CD14-positive monocyte (primary cell): ENCODE data around the gene TMEM243. TPM values are rescaled to one million over a fixed set of nuclear protein-coding genes. Genes with fewer than 3 reads are reported as not detected.

ENCODE experiments used
- DNase-seq, 3 donors: peaks; one replicate each; pipeline ENCODE4 v3.0.0-alpha.2; 2011 to 2022
- H2AFZ ChIP-seq: 2 replicates; pipeline ENCODE4 v1.6.0; 2012; ENCODE audit warnings: mild to moderate bottlenecking, low read depth, low read length, inconsistent platforms; ENCODE audit not compliant: insufficient read depth, poor library complexity, severe bottlenecking
- H3K27ac ChIP-seq, 2 donors: 1 replicate in 1 of 2; 2 replicates in 1 of 2; pipeline ENCODE4 v1.5.1; 2012 to 2013; ENCODE audit warnings: low read length in 2 of 2, control low read depth in 1 of 2, inconsistent platforms in 1 of 2, low read depth in 1 of 2, mild to moderate bottlenecking in 1 of 2
- H3K27me3 ChIP-seq, 2 donors: one replicate each; pipeline versions ENCODE4 v1.6.0 to v1.6.1; 2011 to 2013; ENCODE audit warnings: low read length in 2 of 2; ENCODE audit not compliant: control insufficient read depth in 2 of 2, insufficient read depth in 2 of 2
- H3K36me3 ChIP-seq, 2 donors: replicated peaks in 1 of 2; 1 replicate in 1 of 2; 2 replicates in 1 of 2; pipeline versions ENCODE4 v1.5.1 to v1.6.1; 2012 to 2013; ENCODE audit warnings: low read length in 2 of 2, control low read depth in 1 of 2, inconsistent platforms in 1 of 2, mild to moderate bottlenecking in 1 of 2; ENCODE audit not compliant: insufficient read depth in 2 of 2, control insufficient read depth in 1 of 2
- H3K4me1 ChIP-seq, 2 donors: 1 replicate in 1 of 2; 2 replicates in 1 of 2; pipeline versions ENCODE4 v1.5.1 to v1.6.1; 2012 to 2013; ENCODE audit warnings: low read length in 2 of 2, control low read depth in 1 of 2, inconsistent platforms in 1 of 2, mild to moderate bottlenecking in 1 of 2, moderate library complexity in 1 of 2; ENCODE audit not compliant: insufficient read depth in 2 of 2, control insufficient read depth in 1 of 2
- H3K4me2 ChIP-seq: replicated peaks from 2 replicates; pipeline ENCODE3; 2012; ENCODE audit warnings: low read length, moderate library complexity, mild to moderate bottlenecking; ENCODE audit not compliant: poor library complexity, severe bottlenecking; ENCODE audit errors: extremely low read depth
- H3K4me3 ChIP-seq, 3 experiments: fragments of 200-600 bp in 1 of 3; sonication (generic) in 1 of 3; replicated peaks in 1 of 3; 1 replicate in 2 of 3; 2 replicates in 1 of 3; pipeline ENCODE4 v1.5.1; 2011 to 2013; ENCODE audit warnings: low read length in 3 of 3, mild to moderate bottlenecking in 3 of 3, control low read depth in 2 of 3, low read depth in 2 of 3, inconsistent platforms in 1 of 3, moderate library complexity in 1 of 3
- H3K79me2 ChIP-seq: 2 replicates; pipeline ENCODE4 v1.6.0; 2012; ENCODE audit warnings: mild to moderate bottlenecking, control low read depth, inconsistent platforms, low read length, moderate library complexity; ENCODE audit not compliant: insufficient read depth
- H3K9ac ChIP-seq: 2 replicates; pipeline ENCODE4 v1.6.0; 2017; ENCODE audit warnings: low read length, mild to moderate bottlenecking; ENCODE audit not compliant: insufficient read depth, poor library complexity, severe bottlenecking
- H3K9me3 ChIP-seq, 2 donors: replicated peaks in 1 of 2; 1 replicate in 1 of 2; 2 replicates in 1 of 2; pipeline versions ENCODE4 v1.5.1 to v1.6.1; 2012 to 2013; ENCODE audit warnings: low read length in 2 of 2, control low read depth in 1 of 2; ENCODE audit not compliant: control insufficient read depth in 1 of 2, insufficient read depth in 1 of 2
- H4K20me1 ChIP-seq: 2 replicates; pipeline ENCODE4 v1.6.0; 2012; ENCODE audit warnings: mild to moderate bottlenecking, low read length, control low read depth, moderate library complexity; ENCODE audit not compliant: insufficient read depth
- H3K27ac Mint-ChIP-seq, 7 donors: one replicate each; pipeline ENCODE4 v1.8.0; 2020; ENCODE audit warnings: mild to moderate bottlenecking in 7 of 7, mixed read lengths in 7 of 7, moderate library complexity in 6 of 7, inconsistent platforms in 2 of 7
- H3K27me3 Mint-ChIP-seq, 3 donors: one replicate each; pipeline ENCODE4 v1.8.0; 2021 to 2022; ENCODE audit warnings: low read depth in 3 of 3, mild to moderate bottlenecking in 3 of 3, mixed read lengths in 3 of 3, moderate library complexity in 3 of 3, inconsistent platforms in 1 of 3
- H3K36me3 Mint-ChIP-seq, 2 donors: one replicate each; pipeline ENCODE4 v1.8.0; 2020; ENCODE audit warnings: mixed read lengths in 2 of 2, inconsistent platforms in 1 of 2, mild to moderate bottlenecking in 1 of 2
- H3K4me1 Mint-ChIP-seq: one replicate; pipeline ENCODE4 v1.8.0; 2020; ENCODE audit warnings: mild to moderate bottlenecking, mixed read lengths
- H3K4me3 Mint-ChIP-seq, 2 donors: one replicate each; pipeline ENCODE4 v1.8.0; 2020; ENCODE audit warnings: mild to moderate bottlenecking in 2 of 2, mixed read lengths in 2 of 2, moderate library complexity in 1 of 2
- H3K9me3 Mint-ChIP-seq, 7 donors: one replicate each; pipeline ENCODE4 v1.8.0; 2020 to 2022; ENCODE audit warnings: mixed read lengths in 7 of 7, mild to moderate bottlenecking in 6 of 7, moderate library complexity in 6 of 7, inconsistent platforms in 2 of 7
- WGBS: methylation state at CpG from one replicate; pipeline ENCODE4 v1.1.5; 2013; ENCODE audit warnings: missing lambda C conversion rate; ENCODE audit not compliant: insufficient coverage; 5-methylcytosine and 5-hydroxymethylcytosine counted together
- intact Hi-C, 2 donors: fragments of 100-400 bp; cut with micrococcal nuclease; formaldehyde crosslinking; loops; one replicate each; pipeline versions ENCODE4 v1.15.0 to v1.15.1; 2023
- polyA plus RNA-seq, 3 donors: library from polyadenylated mRNA; depleted of rRNA in 1 of 3; unstranded in 2 of 3; stranded (reverse) in 1 of 3; fragments of 300-500 nt in 2 of 3; fragments of >200 nt in 1 of 3; fragmentation: Illumina TruSeq in 2 of 3; gene quantifications; 1 replicate in 2 of 3; 2 replicates in 1 of 3; pipeline ENCODE4 v1.2.3, GENCODE V29; 2012 to 2021
- TF ChIP-seq, protein P1 (sequence below): fragments of 200-600 bp; IDR thresholded peaks from one replicate; pipeline ENCODE4 v1.8.0; 2022; ENCODE audit warnings: antibody characterized with exemption, mild to moderate bottlenecking

Gene TMEM243
- polyA plus RNA-seq, 3 donors: 24.9 to 43.8 (median 30.8) TPM

DNA sequence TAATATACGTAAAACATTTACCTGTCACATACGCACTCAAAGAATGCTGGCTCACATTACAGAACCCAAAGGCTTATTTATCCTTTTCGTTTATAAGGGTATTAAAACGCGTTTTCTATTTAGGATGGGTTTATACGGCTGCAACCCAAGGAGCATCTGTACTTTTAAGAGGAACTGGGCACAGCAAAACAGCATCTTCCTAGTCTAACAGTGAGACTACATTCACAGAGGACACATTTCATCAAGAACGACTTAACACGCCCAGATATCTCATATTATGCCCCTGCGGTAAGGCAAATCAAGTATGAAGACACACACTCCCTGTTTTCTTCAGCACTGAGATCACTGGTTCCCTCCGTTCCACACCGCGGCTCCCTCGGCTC is 67.8 kb downstream of the TMEM243 start:
- peak overlapping the region; percentile 97 to 100 (median 99) for H3K27ac Mint-ChIP-seq
- no peak for DNase-seq
- H3K27me3 ChIP-seq: no peaks in the 10 kb centered on the region
- peaks cover 17 to 27% of the 10 kb centered on the region in 2 donors for H3K4me1 ChIP-seq
- H3K4me2 ChIP-seq: peak overlapping the region; percentile 74
- no peaks in the 10 kb centered on the region for H3K9me3 ChIP-seq
- peaks cover 0 to 4% (median 0%) of the 10 kb centered on the region in 3 donors for H3K27me3 Mint-ChIP-seq
- H3K36me3 ChIP-seq: no peaks in the 10 kb centered on the region
- H3K9ac ChIP-seq: peak overlapping the region; percentile 94
- peak overlapping the region; percentile 98 to 99 for H3K27ac ChIP-seq
- peak overlapping the region; percentile 87 to 96 (median 93) for H3K4me3 ChIP-seq
- H3K79me2 ChIP-seq: peaks cover 39% of the 10 kb centered on the region
- peak overlapping the region; percentile 96 to 97 for H3K4me3 Mint-ChIP-seq
- H4K20me1 ChIP-seq: peaks cover 23% of the 10 kb centered on the region
- H2AFZ ChIP-seq: peak overlapping the region; percentile 74
- TF ChIP-seq, protein P1, sequence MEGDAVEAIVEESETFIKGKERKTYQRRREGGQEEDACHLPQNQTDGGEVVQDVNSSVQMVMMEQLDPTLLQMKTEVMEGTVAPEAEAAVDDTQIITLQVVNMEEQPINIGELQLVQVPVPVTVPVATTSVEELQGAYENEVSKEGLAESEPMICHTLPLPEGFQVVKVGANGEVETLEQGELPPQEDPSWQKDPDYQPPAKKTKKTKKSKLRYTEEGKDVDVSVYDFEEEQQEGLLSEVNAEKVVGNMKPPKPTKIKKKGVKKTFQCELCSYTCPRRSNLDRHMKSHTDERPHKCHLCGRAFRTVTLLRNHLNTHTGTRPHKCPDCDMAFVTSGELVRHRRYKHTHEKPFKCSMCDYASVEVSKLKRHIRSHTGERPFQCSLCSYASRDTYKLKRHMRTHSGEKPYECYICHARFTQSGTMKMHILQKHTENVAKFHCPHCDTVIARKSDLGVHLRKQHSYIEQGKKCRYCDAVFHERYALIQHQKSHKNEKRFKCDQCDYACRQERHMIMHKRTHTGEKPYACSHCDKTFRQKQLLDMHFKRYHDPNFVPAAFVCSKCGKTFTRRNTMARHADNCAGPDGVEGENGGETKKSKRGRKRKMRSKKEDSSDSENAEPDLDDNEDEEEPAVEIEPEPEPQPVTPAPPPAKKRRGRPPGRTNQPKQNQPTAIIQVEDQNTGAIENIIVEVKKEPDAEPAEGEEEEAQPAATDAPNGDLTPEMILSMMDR: no peak
- WGBS: 1% methylated on average over 7 of the region's 13 CpGs
- intact Hi-C loops: loop anchor here (10.0 kb wide), 2 partner anchors 63 to 723 kb away; partner anchors contain the start of genes TMEM243 (in 2 of the 2), DBF4 (in 1 of the 2) and SLC25A40 (in 1 of the 2)
- H3K4me1 Mint-ChIP-seq: peaks cover 28% of the 10 kb centered on the region
- H3K9me3 Mint-ChIP-seq: peaks cover 0 to 6% (median 3%) of the 10 kb centered on the region in 7 donors
- H3K36me3 Mint-ChIP-seq: peaks cover 6 to 7% of the 10 kb centered on the region in 2 donors

DNA sequence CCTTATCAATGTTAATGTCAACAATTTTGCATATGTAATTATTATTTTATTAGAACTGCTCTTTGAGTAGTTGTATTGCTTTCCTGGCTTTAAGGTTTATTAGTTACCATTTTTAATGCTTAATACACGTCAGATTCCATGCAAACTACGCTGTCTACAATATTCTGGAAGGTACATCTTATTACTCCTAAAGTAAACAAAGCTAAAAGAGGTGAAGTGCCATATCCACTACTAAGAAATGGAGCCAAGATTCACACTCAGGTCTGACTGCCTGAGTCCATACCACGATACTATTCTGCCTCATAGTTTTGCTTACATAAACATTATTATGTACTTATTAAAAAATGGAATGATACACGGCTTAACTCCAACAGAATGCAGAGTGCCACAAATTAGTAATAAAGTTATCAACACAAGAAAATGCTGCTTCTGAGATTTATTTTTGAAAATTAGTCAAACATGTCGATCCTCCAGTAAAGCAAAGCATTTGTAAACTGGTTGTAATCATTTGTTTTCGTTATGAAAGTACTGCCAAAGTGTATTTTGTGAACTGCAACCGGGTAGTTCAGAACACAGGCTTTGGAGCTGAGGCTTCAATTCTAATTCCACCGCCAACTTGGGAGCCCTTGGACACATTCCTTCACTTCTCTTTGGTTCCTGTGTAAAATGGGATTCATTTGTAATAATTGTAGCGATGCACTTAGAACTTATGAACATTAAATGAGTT is 68.4 kb downstream of the TMEM243 start:
- peaks cover 6 to 7% of the 10 kb centered on the region in 2 donors for H3K36me3 Mint-ChIP-seq
- TF ChIP-seq, protein P1: no peak
- H3K4me3 Mint-ChIP-seq: peak overlapping the region in 1 of 2 donors; percentile 96
- DNase-seq: no peak
- Histone ChIP-seq H3K36me3 (no peaks in the 10 kb centered on the region), H3K9ac (no peak overlapping the region), H3K4me1 (peaks cover 17 to 27% of the 10 kb centered on the region in 2 donors), H4K20me1 (peaks cover 17% of the 10 kb centered on the region), H3K27ac (peak overlapping the region in 1 of 2 donors; percentile 98), H3K79me2 (peaks cover 34% of the 10 kb centered on the region), H3K4me3 (peak overlapping the region; percentile 87 to 96 (median 93)), H3K4me2 (peak overlapping the region; percentile 74), H3K27me3 (no peaks in the 10 kb centered on the region), H3K9me3 (no peaks in the 10 kb centered on the region), H2AFZ (peak overlapping the region; percentile 74)
- WGBS: 80% methylated on average over 1 of the region's 9 CpGs
- peaks cover 0 to 4% (median 0%) of the 10 kb centered on the region in 3 donors for H3K27me3 Mint-ChIP-seq
- H3K27ac Mint-ChIP-seq: peak overlapping the region in 4 of 7 donors; percentile 7 to 100 (median 98)
- H3K9me3 Mint-ChIP-seq: peaks cover 0 to 6% (median 3%) of the 10 kb centered on the region in 7 donors
- intact Hi-C loops: loop anchor here (10.0 kb wide), 2 partner anchors 64 to 724 kb away; partner anchors contain the start of genes TMEM243 (in 2 of the 2), DBF4 (in 1 of the 2) and SLC25A40 (in 1 of the 2)
- H3K4me1 Mint-ChIP-seq: peaks cover 25% of the 10 kb centered on the region
